GM12865 (cell line): ENCODE measurements around the gene GFPT1.
"Not testable (repeated sequence)": the region's sequence is repeated elsewhere in the genome, so short reads cannot be mapped to it uniquely, and the experiment has no call there.

Source experiments
- DNase-seq: peaks from one replicate; pipeline ENCODE4 v3.0.0; 2010; ENCODE audit warnings: low read depth
- H3K4me3 ChIP-seq: 2 replicates; pipeline ENCODE4 v1.5.1; 2011; ENCODE audit warnings: mild to moderate bottlenecking, low read depth, low read length, control low read depth
- TF ChIP-seq, protein P1 (sequence below): IDR thresholded peaks from 2 replicates; pipeline ENCODE4 v1.5.1; 2011; ENCODE audit warnings: low read length, control low read depth, low read depth, inconsistent platforms; ENCODE audit not compliant: insufficient read depth; ENCODE audit errors: missing control alignments

The GFPT1 gene

DNA sequence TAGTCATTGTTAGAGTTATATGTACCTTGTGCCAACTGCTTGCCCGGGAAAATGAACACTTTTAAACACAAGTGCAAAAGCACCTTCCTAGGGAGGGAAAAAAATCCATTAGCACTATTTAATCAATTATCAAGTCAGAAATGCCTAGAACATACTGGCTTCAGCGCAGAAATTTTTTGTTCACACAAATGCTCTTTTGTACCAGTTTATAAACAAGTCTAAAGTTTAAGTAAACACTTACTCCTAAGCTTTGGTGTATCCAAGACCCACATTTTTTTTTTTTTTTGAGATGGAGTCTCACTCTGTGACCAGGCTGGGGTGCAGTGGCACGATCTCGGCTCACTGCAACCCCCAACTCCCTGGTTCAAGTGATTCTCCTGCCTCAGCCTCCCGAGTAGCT, 30.6 kb downstream of the GFPT1 start:
- no peak for DNase-seq
- no peak overlapping the region for H3K4me3 ChIP-seq
- TF ChIP-seq, protein P1, sequence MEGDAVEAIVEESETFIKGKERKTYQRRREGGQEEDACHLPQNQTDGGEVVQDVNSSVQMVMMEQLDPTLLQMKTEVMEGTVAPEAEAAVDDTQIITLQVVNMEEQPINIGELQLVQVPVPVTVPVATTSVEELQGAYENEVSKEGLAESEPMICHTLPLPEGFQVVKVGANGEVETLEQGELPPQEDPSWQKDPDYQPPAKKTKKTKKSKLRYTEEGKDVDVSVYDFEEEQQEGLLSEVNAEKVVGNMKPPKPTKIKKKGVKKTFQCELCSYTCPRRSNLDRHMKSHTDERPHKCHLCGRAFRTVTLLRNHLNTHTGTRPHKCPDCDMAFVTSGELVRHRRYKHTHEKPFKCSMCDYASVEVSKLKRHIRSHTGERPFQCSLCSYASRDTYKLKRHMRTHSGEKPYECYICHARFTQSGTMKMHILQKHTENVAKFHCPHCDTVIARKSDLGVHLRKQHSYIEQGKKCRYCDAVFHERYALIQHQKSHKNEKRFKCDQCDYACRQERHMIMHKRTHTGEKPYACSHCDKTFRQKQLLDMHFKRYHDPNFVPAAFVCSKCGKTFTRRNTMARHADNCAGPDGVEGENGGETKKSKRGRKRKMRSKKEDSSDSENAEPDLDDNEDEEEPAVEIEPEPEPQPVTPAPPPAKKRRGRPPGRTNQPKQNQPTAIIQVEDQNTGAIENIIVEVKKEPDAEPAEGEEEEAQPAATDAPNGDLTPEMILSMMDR, result no peak

DNA sequence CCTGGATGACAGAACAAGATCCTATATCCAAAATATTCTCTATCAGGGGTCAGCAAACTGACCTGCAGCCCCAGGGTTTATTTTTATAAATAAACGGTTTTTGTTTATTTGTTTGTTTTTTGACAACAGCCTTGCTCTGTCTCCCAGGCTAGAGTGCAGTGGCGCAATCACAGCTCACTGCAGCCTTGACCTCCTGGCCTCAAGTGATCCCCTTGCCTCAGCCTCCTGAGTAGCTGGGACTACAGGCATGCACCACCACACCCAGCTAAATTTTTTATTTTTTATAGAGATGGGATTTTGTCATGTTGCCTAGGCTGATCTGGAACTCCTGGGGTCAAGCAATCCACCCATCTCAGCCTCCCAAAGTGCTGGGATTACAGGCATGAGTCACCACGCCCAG, 32.1 kb downstream of the GFPT1 start:
- DNase-seq, H3K4me3 ChIP-seq: not testable (repeated sequence)

DNA sequence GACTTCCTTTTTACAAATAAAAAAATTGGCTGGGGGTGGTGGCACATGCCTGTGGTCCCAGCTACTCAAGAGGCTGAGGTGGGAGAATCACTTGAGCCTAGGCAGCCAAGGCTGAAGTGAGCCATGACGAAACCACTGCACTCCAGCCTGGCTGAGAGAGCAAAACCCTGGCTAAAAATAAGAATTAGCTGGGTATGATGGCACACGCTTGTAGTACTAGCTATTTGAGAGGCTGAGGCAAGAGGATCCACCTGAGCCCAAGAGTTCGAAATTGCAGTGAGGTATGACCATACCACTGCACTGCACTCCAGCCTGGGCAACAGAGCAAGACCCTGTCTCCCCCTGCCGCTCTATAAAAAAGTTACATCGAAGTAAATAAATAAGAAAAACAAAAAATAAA, 33.7 kb downstream of the GFPT1 start:
- TF ChIP-seq, protein P1, result no peak
- no peak for DNase-seq
- H3K4me3 ChIP-seq, result no peak overlapping the region

DNA sequence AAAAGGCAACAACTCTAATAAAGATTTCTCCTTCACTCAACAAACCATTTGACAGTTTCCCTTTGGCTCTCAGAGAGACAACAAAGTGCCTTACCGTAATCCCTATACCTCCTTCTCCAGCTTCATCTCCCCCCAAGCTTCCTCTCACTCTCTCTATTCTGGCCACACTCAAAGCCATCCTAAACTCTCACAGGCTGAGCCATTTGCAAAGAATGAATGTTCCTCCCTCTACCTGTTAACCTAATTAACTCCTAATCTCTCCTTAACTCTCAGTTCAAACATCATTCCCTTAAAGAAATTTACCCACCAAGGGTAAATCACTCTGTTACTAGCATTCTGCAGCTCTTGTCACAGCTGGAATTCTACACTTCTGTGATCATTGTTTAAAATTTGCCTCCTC, 38.2 kb downstream of the GFPT1 start:
- TF ChIP-seq, protein P1, result no peak
- no peak for DNase-seq
- H3K4me3 ChIP-seq, result no peak overlapping the region

DNA sequence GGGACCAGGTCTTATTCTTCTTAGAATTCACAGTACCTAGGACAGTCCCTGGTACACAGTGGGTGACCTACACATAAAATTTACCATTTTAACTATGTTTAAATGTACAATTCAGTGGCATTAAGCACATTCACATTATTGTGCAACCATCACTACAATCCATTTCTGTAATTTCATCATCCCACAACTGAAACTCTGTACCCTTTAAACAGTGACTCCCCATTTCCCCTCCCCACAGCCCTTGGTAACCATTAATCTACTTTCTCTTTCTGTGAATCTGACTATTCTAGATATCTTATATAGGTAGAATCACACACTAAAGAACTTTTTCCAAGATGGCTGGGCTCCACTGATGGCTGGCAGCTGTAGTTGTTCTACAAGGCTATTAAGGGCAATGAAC, 41.6 kb downstream of the GFPT1 start:
- TF ChIP-seq, protein P1, result no peak
- no peak overlapping the region for H3K4me3 ChIP-seq
- DNase-seq, result no peak

DNA sequence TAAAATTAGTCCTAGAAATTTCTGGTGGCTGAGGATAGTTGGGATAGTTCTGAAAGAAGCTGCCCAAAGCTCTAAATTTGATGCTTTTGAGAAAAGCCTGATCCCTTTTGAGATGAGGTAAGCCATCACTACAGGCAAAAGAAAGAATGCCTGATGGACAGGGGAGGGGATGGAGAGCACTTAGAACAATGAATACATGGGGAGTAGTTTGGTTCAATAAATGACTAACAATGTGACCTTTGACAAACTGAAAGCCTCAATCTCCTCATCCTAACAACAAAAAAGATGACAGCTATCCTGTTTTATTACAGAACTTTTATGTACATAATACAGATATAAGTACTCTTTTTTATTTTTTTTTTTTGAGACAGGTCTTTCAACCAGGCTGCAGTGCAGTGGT, 42.7 kb downstream of the GFPT1 start:
- TF ChIP-seq, protein P1, result no peak
- H3K4me3 ChIP-seq, result no peak overlapping the region
- DNase-seq, result no peak

DNA sequence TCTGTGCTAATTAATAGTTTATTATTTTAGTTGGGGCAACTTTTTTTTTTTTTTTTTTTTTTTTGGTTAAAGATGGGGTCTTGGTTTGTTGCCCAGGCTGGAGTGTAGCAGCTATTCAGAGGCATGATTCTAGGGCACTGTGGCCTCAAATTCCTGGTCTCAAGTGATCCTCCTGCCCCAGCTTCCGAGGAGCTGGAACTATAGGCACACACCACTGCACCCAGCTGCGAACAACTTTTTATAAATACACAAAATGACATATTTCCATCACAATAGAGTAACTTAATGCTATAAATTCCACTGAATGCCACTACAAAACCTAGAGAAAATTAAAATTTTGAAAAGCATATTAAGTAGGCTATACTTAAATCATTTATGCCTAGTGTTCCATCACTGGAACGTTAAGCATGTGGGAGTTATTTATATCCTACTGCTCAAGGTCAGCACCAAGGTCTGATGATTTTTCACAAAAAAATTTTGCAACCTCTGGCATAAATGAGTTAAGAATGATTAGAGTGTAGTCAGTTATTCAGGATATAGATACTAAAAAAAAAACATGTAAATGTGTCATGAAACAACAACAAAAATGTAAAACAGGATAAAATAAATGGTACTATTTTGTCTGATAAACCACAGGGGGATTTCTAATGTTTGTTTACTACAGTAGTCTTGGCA, 46.8 kb downstream of the GFPT1 start:
- no peak overlapping the region for H3K4me3 ChIP-seq
- DNase-seq, result no peak
- TF ChIP-seq, protein P1, result no peak
